ENCODE results near the gene SLFN13. TPM values are rescaled to one million over a fixed set of nuclear protein-coding genes. Genes with fewer than 3 reads are reported as not detected.

SLFN13 gene, protein sequence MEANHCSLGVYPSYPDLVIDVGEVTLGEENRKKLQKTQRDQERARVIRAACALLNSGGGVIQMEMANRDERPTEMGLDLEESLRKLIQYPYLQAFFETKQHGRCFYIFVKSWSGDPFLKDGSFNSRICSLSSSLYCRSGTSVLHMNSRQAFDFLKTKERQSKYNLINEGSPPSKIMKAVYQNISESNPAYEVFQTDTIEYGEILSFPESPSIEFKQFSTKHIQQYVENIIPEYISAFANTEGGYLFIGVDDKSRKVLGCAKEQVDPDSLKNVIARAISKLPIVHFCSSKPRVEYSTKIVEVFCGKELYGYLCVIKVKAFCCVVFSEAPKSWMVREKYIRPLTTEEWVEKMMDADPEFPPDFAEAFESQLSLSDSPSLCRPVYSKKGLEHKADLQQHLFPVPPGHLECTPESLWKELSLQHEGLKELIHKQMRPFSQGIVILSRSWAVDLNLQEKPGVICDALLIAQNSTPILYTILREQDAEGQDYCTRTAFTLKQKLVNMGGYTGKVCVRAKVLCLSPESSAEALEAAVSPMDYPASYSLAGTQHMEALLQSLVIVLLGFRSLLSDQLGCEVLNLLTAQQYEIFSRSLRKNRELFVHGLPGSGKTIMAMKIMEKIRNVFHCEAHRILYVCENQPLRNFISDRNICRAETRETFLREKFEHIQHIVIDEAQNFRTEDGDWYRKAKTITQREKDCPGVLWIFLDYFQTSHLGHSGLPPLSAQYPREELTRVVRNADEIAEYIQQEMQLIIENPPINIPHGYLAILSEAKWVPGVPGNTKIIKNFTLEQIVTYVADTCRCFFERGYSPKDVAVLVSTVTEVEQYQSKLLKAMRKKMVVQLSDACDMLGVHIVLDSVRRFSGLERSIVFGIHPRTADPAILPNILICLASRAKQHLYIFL
- total RNA-seq, result 2.1 and 2.5 TPM in 2 replicates

DNA sequence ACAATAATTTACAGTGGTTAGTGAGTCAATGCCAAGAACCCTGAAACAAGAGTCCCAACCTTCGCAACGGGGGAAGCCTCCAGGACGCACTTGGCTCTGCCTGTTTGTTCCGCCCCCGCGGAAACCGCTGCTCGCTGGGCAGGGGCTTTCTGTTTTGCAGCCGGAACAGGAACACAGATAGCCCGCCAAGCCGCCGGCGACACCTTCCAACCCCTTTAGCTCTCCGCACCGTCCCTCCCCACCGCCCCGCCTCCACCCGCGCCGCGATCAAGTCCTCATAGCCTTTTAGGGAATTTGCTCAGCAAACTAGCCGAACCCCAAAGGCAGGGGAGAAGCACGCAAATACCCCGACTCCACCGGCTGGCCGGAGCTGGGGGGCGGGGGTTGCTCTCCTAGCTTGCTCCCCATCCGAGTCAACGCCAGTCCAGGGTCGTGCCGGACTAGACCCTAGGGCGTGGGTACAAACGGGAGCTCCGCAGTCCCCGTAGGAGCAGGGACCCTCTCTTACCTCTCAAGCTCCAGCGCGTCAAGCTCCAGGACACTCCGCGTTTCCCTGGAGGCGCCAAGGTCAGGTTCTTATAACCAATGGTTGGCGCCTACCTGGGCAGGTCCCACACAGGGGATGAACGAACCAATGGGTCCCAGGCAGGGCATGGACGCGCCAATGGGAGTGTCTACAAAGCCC is at the start of gene SLFN13:
Gene SLFN13, minus strand, starts transcription at position 553 of the 685 bp plus-strand sequence. CDS start 3,086 bp downstream, outside the sequence.
- H3K79me2 ChIP-seq (ENCODE audit: insufficient read depth, low read length), result no peaks in the 10 kb centered on the region
- peaks cover 2% of the 10 kb centered on the region for H3K9me3 ChIP-seq (ENCODE audit: low read depth, low read length)
- no peaks in the 10 kb centered on the region for H3K36me3 ChIP-seq (ENCODE audit: insufficient read depth, low read length)
- H3K4me2 ChIP-seq (ENCODE audit: insufficient read depth, low read length), result peak within 1 kb of the TSS; percentile 86
- H3K4me1 ChIP-seq (ENCODE audit: insufficient read depth, low read length), result peaks cover 5% of the 10 kb centered on the region
- H2AFZ ChIP-seq (ENCODE audit: low read length), result peak within 1 kb of the TSS; percentile 81
- DNase-seq (ENCODE audit: insufficient read length, low spot score, missing footprints), result peak; percentile 58
- no peaks in the 10 kb centered on the region for H4K20me1 ChIP-seq (ENCODE audit: insufficient read depth, low read length)
- H3K27me3 ChIP-seq (ENCODE audit: insufficient read depth, low read length), result peaks cover 43% of the 10 kb centered on the region
- peak within 1 kb of the TSS; percentile 70 for H3K4me3 ChIP-seq (ENCODE audit: insufficient read depth, low read length)
- no peak within 1 kb of the TSS for H3K27ac ChIP-seq (ENCODE audit: low read depth, low read length)
- TF ChIP-seq, protein P1, sequence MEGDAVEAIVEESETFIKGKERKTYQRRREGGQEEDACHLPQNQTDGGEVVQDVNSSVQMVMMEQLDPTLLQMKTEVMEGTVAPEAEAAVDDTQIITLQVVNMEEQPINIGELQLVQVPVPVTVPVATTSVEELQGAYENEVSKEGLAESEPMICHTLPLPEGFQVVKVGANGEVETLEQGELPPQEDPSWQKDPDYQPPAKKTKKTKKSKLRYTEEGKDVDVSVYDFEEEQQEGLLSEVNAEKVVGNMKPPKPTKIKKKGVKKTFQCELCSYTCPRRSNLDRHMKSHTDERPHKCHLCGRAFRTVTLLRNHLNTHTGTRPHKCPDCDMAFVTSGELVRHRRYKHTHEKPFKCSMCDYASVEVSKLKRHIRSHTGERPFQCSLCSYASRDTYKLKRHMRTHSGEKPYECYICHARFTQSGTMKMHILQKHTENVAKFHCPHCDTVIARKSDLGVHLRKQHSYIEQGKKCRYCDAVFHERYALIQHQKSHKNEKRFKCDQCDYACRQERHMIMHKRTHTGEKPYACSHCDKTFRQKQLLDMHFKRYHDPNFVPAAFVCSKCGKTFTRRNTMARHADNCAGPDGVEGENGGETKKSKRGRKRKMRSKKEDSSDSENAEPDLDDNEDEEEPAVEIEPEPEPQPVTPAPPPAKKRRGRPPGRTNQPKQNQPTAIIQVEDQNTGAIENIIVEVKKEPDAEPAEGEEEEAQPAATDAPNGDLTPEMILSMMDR (IDR thresholded peaks at IDR 0.05; ENCODE audit: extremely low read depth, low read depth, low read length), result no peak

DNA sequence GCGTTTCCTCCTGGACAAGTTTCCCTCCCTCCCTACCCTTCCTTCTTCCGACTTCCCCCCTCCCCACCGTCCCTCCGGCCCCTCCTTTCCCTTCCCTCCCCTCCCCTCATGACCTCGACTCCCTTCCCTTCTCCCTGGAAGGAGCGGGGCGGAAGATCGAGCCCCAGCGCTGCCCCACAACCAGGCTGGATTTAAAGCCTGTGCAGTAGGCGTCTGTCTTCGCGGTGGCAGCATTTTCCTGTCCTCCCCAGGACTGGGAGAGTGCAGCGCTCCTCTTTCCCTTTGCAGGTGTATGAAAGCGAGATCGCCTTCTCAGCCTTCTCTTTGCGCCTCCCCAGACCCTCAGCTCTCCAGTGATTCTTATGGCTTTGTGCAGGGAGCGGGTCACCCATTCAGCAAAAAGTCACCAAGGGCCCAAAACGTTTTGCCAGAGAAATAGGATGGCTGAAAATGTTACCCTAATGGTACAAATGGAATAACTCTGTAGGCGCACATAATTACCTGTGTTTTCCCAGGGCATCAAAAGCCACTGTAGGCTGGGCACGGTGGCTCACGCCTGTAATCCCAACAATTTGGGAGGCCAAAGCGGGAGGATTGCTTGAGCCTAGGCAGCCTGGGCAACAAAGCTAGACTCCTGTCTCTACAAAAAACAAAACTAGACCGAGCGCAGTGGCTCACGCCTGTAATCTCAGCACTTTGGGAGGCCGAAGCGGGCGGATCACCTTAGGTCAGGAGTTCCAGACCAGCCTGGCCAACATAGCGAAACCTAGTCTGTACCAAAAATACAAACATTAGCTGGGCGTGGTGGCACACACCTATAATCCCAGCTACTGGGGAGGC is 48.1 kb upstream of the SLFN13 start:
- DNase-seq (ENCODE audit: insufficient read length, low spot score, missing footprints), result peak; percentile 78
- Histone ChIP-seq H2AFZ (ENCODE audit: low read length) (no peak overlapping the region), H3K9me3 (ENCODE audit: low read depth, low read length) (no peaks in the 10 kb centered on the region), H3K36me3 (ENCODE audit: insufficient read depth, low read length) (no peaks in the 10 kb centered on the region), H4K20me1 (ENCODE audit: insufficient read depth, low read length) (no peaks in the 10 kb centered on the region), H3K4me1 (ENCODE audit: insufficient read depth, low read length) (no peaks in the 10 kb centered on the region), H3K27ac (ENCODE audit: low read depth, low read length) (no peak overlapping the region), H3K4me2 (ENCODE audit: insufficient read depth, low read length) (no peak overlapping the region), H3K27me3 (ENCODE audit: insufficient read depth, low read length) (peaks cover 66% of the 10 kb centered on the region), H3K4me3 (ENCODE audit: insufficient read depth, low read length) (no peak overlapping the region), H3K79me2 (ENCODE audit: insufficient read depth, low read length) (no peaks in the 10 kb centered on the region)
- TF ChIP-seq, protein P1 (IDR thresholded peaks at IDR 0.05; ENCODE audit: extremely low read depth, low read depth, low read length), result no peak

DNA sequence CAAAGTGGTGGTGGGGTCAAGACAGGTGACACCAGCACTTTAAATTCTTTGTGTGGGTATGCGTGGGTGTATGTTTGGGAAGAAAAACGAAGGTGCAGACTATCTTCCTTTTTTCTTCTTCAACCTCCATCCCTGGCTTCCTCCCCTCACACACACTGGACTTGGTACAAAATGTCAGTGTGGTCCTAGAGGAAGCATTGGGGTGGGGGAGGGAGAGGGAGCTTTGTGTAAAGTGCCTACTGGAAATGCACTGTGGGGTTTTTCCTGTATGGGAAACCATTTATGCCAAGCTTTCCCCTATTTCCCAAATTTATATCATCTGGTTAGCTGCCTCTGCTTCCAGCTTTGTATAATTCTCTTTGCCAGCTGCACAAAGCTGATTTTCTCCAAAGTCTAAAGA is 44.5 kb upstream of the SLFN13 start:
- Histone ChIP-seq H3K79me2 (ENCODE audit: insufficient read depth, low read length) (no peaks in the 10 kb centered on the region), H3K4me1 (ENCODE audit: insufficient read depth, low read length) (no peaks in the 10 kb centered on the region), H3K27me3 (ENCODE audit: insufficient read depth, low read length) (peaks cover 90% of the 10 kb centered on the region), H3K4me2 (ENCODE audit: insufficient read depth, low read length) (no peak overlapping the region), H3K27ac (ENCODE audit: low read depth, low read length) (no peak overlapping the region), H4K20me1 (ENCODE audit: insufficient read depth, low read length) (no peaks in the 10 kb centered on the region), H3K36me3 (ENCODE audit: insufficient read depth, low read length) (no peaks in the 10 kb centered on the region), H3K9me3 (ENCODE audit: low read depth, low read length) (peaks cover 3% of the 10 kb centered on the region), H3K4me3 (ENCODE audit: insufficient read depth, low read length) (no peak overlapping the region), H2AFZ (ENCODE audit: low read length) (no peak overlapping the region)
- TF ChIP-seq, protein P1 (IDR thresholded peaks at IDR 0.05; ENCODE audit: extremely low read depth, low read depth, low read length), result no peak
- no peak for DNase-seq (ENCODE audit: insufficient read length, low spot score, missing footprints)
